Skin epidermis (tissue), 12 donors: ENCODE data around the gene SP2.

Source experiments
- H3K27ac ChIP-seq, 21 experiments: fragments of 200-600 bp; sonication (generic) in 11 of 21; one replicate each; pipeline ENCODE4 v1.5.0; 2020; ENCODE audit warnings: mild to moderate bottlenecking in 3 of 21, inconsistent platforms in 2 of 21, moderate library complexity in 2 of 21
- H3K4me3 ChIP-seq, 7 experiments: fragments of 200-600 bp; sonication (generic) in 2 of 7; one replicate each; pipeline ENCODE4 v1.5.0; 2020; ENCODE audit warnings: inconsistent platforms in 2 of 7, mild to moderate bottlenecking in 2 of 7, moderate library complexity in 1 of 7

SP2 gene

DNA sequence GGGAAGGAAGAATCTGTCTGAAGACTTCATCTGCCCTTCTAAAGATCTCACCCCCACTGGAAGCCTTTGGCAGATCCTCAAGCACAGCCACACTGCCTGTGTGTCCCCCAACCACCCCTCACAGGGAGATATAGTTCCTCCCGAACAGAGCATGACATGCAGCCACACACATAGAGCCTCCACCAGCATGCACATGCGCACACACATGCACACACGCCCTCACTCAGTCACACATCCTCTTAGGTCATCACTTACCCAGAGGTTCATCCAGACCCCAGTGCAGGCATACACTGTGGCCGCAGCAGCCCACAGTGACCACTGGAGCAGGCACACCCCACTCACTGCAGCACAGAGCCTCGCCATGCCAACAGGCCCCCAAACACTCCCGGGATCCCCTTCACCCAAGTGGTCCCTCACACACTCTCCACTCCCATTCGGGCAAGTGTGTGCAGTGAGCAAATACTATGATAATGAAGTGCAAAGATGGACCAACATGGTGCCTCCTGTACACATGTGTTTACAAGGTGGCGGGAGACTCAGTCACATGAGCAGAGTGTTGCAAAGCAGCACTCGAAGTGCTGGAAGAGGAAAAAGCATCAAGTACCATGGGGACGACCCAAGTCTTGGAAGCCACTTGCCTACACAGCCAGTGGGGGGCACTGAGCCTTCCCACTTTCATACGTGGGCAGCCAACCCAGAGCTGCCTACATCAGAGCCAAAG is 28.1 kb upstream of the SP2 start:
- Histone ChIP-seq H3K27ac (no peak overlapping the region), H3K4me3 (no peak overlapping the region)

DNA sequence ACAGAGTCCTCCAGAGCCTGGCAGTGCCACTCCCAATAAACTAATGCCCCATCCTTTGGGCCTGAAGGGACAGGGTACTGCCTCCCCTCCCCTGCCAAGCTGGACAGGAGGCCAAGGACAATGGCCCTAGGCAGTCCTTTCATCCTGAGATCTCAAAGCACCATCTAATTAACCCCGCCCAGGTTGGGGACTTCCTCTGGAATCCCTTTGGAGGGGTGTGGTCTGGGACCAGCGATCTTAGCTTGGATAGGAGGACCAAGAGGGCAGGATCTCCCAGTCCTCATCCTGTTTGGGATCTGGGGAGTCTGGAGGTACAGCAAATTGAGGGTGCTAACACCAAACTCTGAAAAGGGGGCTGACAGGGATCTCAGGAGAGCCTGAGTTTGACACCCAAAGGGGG is 26.9 kb upstream of the SP2 start:
- H3K27ac ChIP-seq = no peak overlapping the region
- H3K4me3 ChIP-seq = no peak overlapping the region

DNA sequence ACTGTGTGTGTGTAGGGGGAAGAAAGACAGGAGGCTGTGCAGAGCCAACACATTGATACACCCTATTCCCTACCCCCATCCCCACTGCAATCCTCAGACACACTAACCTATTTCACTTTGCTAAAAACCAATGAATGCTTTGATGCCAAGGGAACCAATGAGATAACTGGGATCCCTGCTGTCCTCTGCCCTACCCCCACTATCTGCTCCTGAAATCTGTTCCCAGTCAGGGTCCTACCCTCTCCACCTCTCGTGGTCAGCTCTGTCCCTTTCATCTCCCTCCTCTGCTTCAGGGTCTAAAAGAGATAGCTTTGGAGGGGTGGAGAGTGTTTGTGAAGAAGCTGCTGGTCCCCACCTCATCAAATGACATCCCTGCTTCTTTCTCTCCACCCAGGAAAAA is 26.0 kb upstream of the SP2 start:
- Histone ChIP-seq H3K4me3 (no peak overlapping the region), H3K27ac (no peak overlapping the region)

DNA sequence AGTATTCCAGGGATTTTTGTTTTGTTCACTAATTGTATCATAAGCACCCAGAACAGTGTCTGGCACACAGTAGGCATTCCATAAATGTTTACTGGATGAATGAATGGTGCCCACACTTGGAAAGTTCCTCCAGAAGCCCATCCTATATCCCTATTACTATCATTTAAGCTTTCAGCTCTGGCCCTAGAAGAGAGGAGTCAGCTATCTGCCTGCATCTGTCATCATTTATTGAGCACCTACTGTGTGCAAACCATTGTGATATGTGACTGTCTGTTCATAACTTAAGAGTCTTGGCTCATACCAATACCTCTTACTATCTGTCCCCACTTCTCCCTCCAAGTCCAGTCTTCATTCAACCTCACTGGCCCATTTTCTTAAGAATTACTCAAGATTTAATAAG is 25.0 kb upstream of the SP2 start:
- H3K27ac ChIP-seq = no peak overlapping the region
- no peak overlapping the region for H3K4me3 ChIP-seq

- H3K4me3 ChIP-seq = peak overlapping the region in 1 of 7 experiments; percentile 10
- peak overlapping the region in 3 of 21 experiments; percentile 19 to 41 (median 23) for H3K27ac ChIP-seq
Observed at GRCh38 chr17:47872019-47872650, 23.9 kb upstream of the SP2 start.

- Histone ChIP-seq H3K27ac (peak overlapping the region in 3 of 21 experiments; percentile 19 to 41 (median 23)), H3K4me3 (peak overlapping the region in 1 of 7 experiments; percentile 10)
Observed at GRCh38 chr17:47872651-47873161, 23.3 kb upstream of the SP2 start.

DNA sequence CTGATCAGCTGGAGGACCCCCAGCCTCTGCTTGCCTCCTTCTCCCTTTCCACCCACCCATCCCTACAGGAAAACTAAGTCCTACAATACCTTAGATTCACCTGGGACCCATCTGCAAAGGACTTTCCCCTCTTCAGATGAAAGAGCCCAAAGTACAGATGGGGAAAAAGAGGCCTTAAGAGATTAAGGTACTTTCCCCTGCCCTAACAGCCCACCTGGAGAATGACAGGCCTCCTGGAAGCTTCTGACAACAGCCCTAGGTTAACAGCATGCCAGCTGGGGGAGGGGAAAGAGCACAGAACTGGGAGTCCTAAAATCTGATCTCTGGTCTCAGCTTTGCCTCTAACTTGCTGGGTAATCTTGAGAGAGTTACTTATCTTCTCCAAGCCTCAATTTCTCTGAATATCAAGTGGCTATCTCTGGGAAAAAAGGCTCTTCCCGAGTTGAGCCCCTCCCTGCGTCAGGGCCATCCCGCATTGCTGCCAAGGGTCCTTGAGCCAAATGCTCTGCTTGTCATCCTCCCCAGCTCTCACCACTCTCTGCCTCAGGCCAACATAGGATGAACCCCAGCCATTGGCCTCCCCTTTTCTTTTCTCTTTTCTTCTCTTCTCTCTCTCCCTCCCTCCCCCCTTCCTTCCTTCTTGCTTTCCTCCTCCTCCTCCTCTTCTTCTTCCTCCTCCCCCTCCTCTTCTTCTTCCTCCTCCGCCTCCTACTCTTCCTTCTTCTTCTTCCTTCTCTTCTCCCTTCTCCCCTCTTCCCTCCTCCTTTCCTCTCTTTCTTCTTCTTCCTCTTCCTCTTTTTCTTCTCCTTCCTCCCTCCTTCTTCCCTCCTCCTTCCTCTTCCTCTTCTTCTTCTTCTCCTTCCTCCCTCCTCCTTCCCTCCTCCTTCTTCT is 22.6 kb upstream of the SP2 start:
- Histone ChIP-seq H3K27ac (peak overlapping the region in 1 of 21 experiments; percentile 22), H3K4me3 (no peak overlapping the region)

DNA sequence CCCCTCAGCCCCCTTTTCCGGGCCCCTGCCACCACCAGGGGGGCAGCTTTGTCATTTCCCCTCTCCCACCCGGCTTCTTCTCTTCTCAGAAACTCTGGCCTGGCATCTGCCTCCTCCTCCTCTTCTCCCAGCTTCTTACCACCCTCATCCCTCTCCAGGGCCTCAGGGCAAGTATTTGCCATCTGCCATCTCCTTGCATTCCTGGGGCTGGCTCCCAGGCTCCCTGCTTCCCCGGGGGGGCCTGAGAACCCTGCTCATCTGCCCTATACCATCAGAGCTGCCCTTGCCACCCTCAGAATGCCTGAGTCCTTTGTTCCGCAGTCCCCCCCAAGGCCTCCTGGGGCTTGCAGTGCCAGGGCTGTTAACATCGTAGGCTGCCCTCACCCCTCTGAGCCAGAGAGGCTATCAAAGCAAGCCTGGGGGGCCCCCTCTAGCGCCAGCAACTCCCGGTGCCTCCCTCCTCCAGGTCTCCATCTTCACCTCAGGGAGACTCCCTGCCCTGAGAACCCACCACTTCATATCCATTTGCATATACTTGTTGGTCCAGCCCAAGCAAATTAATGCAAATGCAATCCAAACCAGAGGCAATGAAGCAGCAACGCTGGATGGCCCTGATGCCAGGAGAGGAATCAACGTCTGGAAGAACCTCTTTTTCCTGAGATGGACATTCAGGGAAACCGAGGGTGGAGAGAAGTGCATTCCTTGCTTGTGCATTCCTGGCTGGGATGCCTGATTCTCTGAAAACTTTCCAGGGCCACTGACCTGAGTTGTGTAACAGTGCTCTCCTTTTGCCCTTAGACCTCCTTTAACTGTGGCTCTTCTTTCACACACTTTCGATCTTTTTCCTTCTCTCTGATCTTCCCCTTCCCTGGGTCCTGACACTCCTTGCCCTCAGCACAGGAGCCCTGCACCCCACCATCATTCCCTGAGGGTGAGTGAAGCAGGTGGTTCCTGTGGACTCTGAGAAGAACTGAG is 20.7 kb upstream of the SP2 start:
- H3K27ac ChIP-seq = no peak overlapping the region
- H3K4me3 ChIP-seq = no peak overlapping the region

- H3K27ac ChIP-seq = peak overlapping the region in 1 of 21 experiments; percentile 46
- H3K4me3 ChIP-seq = no peak overlapping the region
Observed at GRCh38 chr17:47877368-47878034, 18.5 kb upstream of the SP2 start.

- H3K27ac ChIP-seq = peak overlapping the region in 3 of 21 experiments; percentile 10 to 46 (median 36)
- no peak overlapping the region for H3K4me3 ChIP-seq
Observed at GRCh38 chr17:47878203-47879027, 17.6 kb upstream of the SP2 start.

GRCh38 chr17:47879028-47879585 is 16.9 kb upstream of the SP2 start:
- peak overlapping the region in 1 of 21 experiments; percentile 46 for H3K27ac ChIP-seq
- no peak overlapping the region for H3K4me3 ChIP-seq

- no peak overlapping the region for H3K4me3 ChIP-seq
- H3K27ac ChIP-seq = no peak overlapping the region
Observed at GRCh38 chr17:47879776-47880454, 16.1 kb upstream of the SP2 start.

DNA sequence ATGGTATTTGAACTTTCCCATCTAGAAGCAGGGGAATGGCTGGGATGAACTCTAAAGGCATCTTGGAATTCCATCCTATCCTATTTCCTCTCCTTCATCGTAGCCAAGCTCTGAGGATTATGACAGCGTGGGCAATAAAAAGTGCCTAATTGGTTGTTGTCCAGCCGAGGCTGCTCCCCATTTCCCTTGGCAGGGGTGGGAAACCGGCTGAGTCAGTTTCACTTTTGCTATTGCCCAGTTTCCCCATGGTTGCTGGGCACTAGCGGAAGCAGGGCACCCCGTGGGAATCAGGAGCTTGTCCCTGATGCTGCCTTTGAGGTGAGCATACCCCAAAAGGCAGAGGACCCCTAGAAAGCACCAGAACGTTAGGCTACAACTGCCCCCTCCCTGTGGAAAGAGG is 13.8 kb upstream of the SP2 start:
- H3K4me3 ChIP-seq = peak overlapping the region in 1 of 7 experiments; percentile 9
- peak overlapping the region in 6 of 21 experiments; percentile 4 to 31 (median 16) for H3K27ac ChIP-seq

DNA sequence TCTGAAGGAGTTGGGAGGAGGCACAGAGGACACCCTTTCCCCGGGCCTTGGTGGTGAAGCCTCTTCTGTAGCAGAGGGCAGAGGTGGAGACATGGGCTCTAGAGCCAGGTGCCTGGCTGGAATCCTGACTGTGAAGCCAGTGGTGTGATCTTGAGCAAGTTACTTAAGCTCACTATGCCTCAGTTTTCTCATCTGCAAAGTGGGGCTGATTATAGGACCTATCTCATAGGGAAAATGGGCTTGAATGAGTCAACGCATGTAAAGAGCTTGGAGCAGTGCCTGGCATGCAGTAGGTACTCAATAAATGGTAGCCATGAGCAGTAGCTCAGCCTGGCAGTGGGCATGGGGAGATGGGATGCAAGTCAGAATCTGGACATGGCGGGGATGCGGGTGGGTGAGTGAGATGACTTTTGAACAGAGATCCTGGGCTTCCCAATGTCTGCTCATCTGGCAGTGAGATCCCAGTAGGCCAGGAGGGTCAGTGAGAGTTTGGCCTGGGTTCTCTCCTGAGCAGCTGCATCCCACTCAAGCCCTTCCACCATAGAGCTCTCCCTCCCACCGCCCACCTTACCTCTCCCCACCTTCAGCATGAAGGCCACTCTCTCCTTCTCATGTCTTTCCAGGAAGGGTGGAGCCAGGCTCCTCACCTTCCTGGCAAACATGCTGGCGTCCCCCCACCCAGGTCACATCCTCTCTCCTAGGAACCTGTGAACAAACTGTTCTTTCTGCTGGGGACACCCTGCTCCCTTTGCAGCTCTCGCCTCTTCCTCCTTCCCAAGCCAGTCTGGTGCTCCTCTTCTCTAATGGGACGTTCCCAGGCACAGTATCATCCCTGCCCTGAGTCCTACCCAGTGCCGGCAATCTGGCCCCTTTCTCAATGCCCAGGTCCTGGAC is 13.1 kb upstream of the SP2 start:
- Histone ChIP-seq H3K4me3 (peak overlapping the region in 1 of 7 experiments; percentile 9), H3K27ac (peak overlapping the region in 4 of 21 experiments; percentile 13 to 31 (median 16))

DNA sequence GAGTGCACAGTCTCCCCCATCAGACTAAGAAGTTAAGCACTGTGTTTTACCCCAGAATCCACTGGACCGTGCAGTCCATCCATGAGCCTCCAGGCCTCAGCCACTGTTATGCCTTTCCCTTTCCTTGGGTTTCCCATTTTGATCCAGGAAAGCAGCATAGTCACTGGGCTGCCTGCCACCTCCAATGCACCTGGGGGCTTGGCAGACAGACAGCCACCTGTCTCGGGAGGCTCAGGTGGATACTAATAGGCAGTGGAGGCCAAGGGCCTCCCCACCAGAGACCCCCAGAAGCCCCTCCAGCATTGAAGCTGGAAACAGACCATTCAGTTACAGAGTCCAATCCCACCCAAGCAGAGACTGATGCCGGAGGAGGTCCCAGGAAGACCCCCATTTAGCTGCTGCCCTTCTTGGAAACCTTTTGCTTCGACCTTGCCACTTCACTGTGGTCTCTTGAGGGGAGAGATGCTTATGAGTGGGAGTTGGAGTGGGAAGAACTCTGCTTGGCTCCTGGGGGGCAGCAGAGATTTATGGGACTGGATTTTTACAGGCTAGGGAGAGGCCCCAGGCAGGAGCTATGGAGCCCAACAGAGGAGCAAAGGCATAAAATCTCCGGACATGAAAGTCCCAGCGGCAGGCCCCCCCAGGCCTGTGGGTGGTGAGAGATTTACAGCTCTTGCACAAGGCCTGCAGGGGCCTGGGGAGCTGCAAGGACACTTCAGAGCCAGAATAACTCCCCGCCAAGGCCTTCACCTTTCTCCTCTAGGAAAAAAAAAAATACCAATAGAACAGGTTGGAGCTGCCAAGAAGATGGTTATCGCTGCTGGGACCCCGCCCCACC is 12.2 kb upstream of the SP2 start:
- H3K27ac ChIP-seq = no peak overlapping the region
- no peak overlapping the region for H3K4me3 ChIP-seq
